Stimulated activated naive B cell treated with anti-CD40 and anti-IgM and Interleukin-4, amounts not matched to agents 10 μg/mL and 1 μg/mL and 100 μg/mL, for 72 hours (primary cell): ENCODE results near the gene HDHD3.
"Not testable (repeated sequence)": the region's sequence is repeated elsewhere in the genome, so short reads cannot be mapped to it uniquely, and the experiment has no call there.

Source experiments
- ATAC-seq, 2 donors: fragments of 150-1000 bp; cut with Tn5 transposase; replicated peaks; 2 replicates each; pipeline ENCODE4 v1.10.0; 2021; ENCODE audit warnings: moderate library complexity in 1 of 2
- DNase-seq: peaks from one replicate; pipeline ENCODE4 v3.0.0; 2021
- H3K27ac Mint-ChIP-seq: one replicate; pipeline ENCODE4 v1.8.0; 2022; ENCODE audit warnings: mild to moderate bottlenecking, mixed read lengths
- H3K27me3 Mint-ChIP-seq, 2 donors: one replicate each; pipeline ENCODE4 v1.8.0; 2022; ENCODE audit warnings: mixed read lengths in 2 of 2
- H3K36me3 Mint-ChIP-seq, 2 donors: one replicate each; pipeline ENCODE4 v1.8.0; 2022; ENCODE audit warnings: mixed read lengths in 2 of 2, mild to moderate bottlenecking in 1 of 2
- H3K4me1 Mint-ChIP-seq, 2 donors: one replicate each; pipeline ENCODE4 v1.8.0; 2022; ENCODE audit warnings: mixed read lengths in 2 of 2, mild to moderate bottlenecking in 1 of 2
- H3K4me3 Mint-ChIP-seq, 2 donors: one replicate each; pipeline ENCODE4 v1.8.0; 2022; ENCODE audit warnings: mild to moderate bottlenecking in 2 of 2, mixed read lengths in 2 of 2, moderate library complexity in 1 of 2
- H3K9me3 Mint-ChIP-seq, 2 donors: one replicate each; pipeline ENCODE4 v1.8.0; 2022; ENCODE audit warnings: mixed read lengths in 2 of 2, mild to moderate bottlenecking in 1 of 2

Gene HDHD3

GRCh38 chr9:113376634-113377567, at the start of gene HDHD3:
Gene HDHD3 (minus strand): TSS chr9:113376986. CDS start chr9:113374354, 2,632 bp downstream.
- Mint-ChIP-seq H3K4me3 (peak within 1 kb of the TSS; percentile 83 to 94), H3K36me3 (peaks cover 11 to 16% of the 10 kb centered on the region in 2 donors), H3K4me1 (peaks cover 15 to 39% of the 10 kb centered on the region in 2 donors), H3K27ac (peak within 1 kb of the TSS; percentile 90), H3K9me3 (no peaks in the 10 kb centered on the region), H3K27me3 (no peaks in the 10 kb centered on the region)
- DNase-seq, result peak; percentile 80
- peak; percentile 89 to 92 for ATAC-seq

- H3K4me3 Mint-ChIP-seq, result no peak overlapping the region
- H3K36me3 Mint-ChIP-seq, result no peaks in the 10 kb centered on the region
Observed at GRCh38 chr9:113425072-113425471, 48.3 kb upstream of the HDHD3 start.

GRCh38 chr9:113421726-113422125, 44.9 kb upstream of the HDHD3 start:
- Mint-ChIP-seq H3K4me1 (no peaks in the 10 kb centered on the region), H3K9me3 (no peaks in the 10 kb centered on the region), H3K36me3 (no peaks in the 10 kb centered on the region), H3K27ac (no peak overlapping the region), H3K4me3 (no peak overlapping the region), H3K27me3 (peaks cover 9 to 12% of the 10 kb centered on the region in 2 donors)
- ATAC-seq (no peak), DNase-seq (no peak)

More at GRCh38 chr9:113425072-113425471, 48.3 kb upstream of the HDHD3 start:
- H3K27ac Mint-ChIP-seq, result peak overlapping the region; percentile 1
- no peak for DNase-seq
- peaks cover 10 to 12% of the 10 kb centered on the region in 2 donors for H3K27me3 Mint-ChIP-seq
- ATAC-seq, result no peak
- H3K4me1 Mint-ChIP-seq, result no peaks in the 10 kb centered on the region
- no peaks in the 10 kb centered on the region for H3K9me3 Mint-ChIP-seq

- DNase-seq (no peak), ATAC-seq (no peak)
- no peaks in the 10 kb centered on the region for H3K27me3 Mint-ChIP-seq
- H3K9me3 Mint-ChIP-seq, result no peaks in the 10 kb centered on the region
- H3K4me1 Mint-ChIP-seq, result no peaks in the 10 kb centered on the region
- no peaks in the 10 kb centered on the region for H3K36me3 Mint-ChIP-seq
- H3K4me3 Mint-ChIP-seq, result no peak overlapping the region
- H3K27ac Mint-ChIP-seq, result no peak overlapping the region
Observed at GRCh38 chr9:113417370-113417769, 40.6 kb upstream of the HDHD3 start.

- no peaks in the 10 kb centered on the region for H3K9me3 Mint-ChIP-seq
- H3K27me3 Mint-ChIP-seq, result no peaks in the 10 kb centered on the region
- no peak overlapping the region for H3K4me3 Mint-ChIP-seq
- ATAC-seq (peak; percentile 99), DNase-seq (peak; percentile 60)
- no peak overlapping the region for H3K27ac Mint-ChIP-seq
- H3K36me3 Mint-ChIP-seq, result no peaks in the 10 kb centered on the region
- H3K4me1 Mint-ChIP-seq, result no peaks in the 10 kb centered on the region
Observed at GRCh38 chr9:113416149-113416721, 39.4 kb upstream of the HDHD3 start.

GRCh38 chr9:113410207-113410864, 33.5 kb upstream of the HDHD3 start, which contains the start of the genes C9orf43 and POLE3:
Gene C9orf43 (plus strand): TSS chr9:113410747. CDS start chr9:113413494, 2,747 bp downstream.
Gene POLE3 (minus strand): TSS chr9:113410675. CDS start chr9:113410293, 382 bp downstream.
- ATAC-seq (peak; percentile 93 to 96), DNase-seq (peak; percentile 95)
- Mint-ChIP-seq H3K36me3 (peaks cover 19 to 28% of the 10 kb centered on the region in 2 donors), H3K9me3 (no peaks in the 10 kb centered on the region), H3K4me3 (peak within 1 kb of the TSS; percentile 98 to 99), H3K4me1 (peaks cover 15 to 32% of the 10 kb centered on the region in 2 donors), H3K27me3 (no peaks in the 10 kb centered on the region), H3K27ac (peak within 1 kb of the TSS; percentile 100)

GRCh38 chr9:113409883-113410206, 33.1 kb upstream of the HDHD3 start:
- ATAC-seq (peak; percentile 13 to 15), DNase-seq (no peak)
- no peaks in the 10 kb centered on the region for H3K27me3 Mint-ChIP-seq

GRCh38 chr9:113409481-113409880, 32.7 kb upstream of the HDHD3 start:
- H3K27me3 Mint-ChIP-seq, result no peaks in the 10 kb centered on the region
- peaks cover 19 to 28% of the 10 kb centered on the region in 2 donors for H3K36me3 Mint-ChIP-seq
- peaks cover 15 to 32% of the 10 kb centered on the region in 2 donors for H3K4me1 Mint-ChIP-seq
- no peaks in the 10 kb centered on the region for H3K9me3 Mint-ChIP-seq
- DNase-seq (no peak), ATAC-seq (no peak)
- H3K27ac Mint-ChIP-seq, result peak overlapping the region; percentile 100
- H3K4me3 Mint-ChIP-seq, result peak overlapping the region; percentile 98 to 99

More at GRCh38 chr9:113409883-113410206, 33.1 kb upstream of the HDHD3 start:
- Mint-ChIP-seq H3K27ac (peak overlapping the region; percentile 100), H3K36me3 (peaks cover 19 to 28% of the 10 kb centered on the region in 2 donors), H3K4me1 (peaks cover 15 to 32% of the 10 kb centered on the region in 2 donors), H3K9me3 (no peaks in the 10 kb centered on the region), H3K4me3 (peak overlapping the region; percentile 98 to 99)

- ATAC-seq, H3K9me3 Mint-ChIP-seq, H3K27me3 Mint-ChIP-seq: not testable (repeated sequence)
- Mint-ChIP-seq H3K4me3 (peak overlapping the region in 1 of 2 donors; percentile 47), H3K36me3 (peaks cover 19 to 28% of the 10 kb centered on the region in 2 donors), H3K27ac (peak overlapping the region; percentile 75), H3K4me1 (peaks cover 15 to 38% of the 10 kb centered on the region in 2 donors)
- peak; percentile 42 for DNase-seq
Observed at GRCh38 chr9:113406873-113407511, 30.2 kb upstream of the HDHD3 start.

- not testable (repeated sequence) for DNase-seq, H3K4me3 Mint-ChIP-seq, H3K9me3 Mint-ChIP-seq, ATAC-seq, H3K27ac Mint-ChIP-seq, H3K27me3 Mint-ChIP-seq
- Mint-ChIP-seq H3K36me3 (peaks cover 19 to 28% of the 10 kb centered on the region in 2 donors), H3K4me1 (peaks cover 19 to 44% of the 10 kb centered on the region in 2 donors)
Observed at GRCh38 chr9:113406353-113406752, 29.6 kb upstream of the HDHD3 start.

GRCh38 chr9:113403646-113404045, 26.9 kb upstream of the HDHD3 start:
- H3K27me3 Mint-ChIP-seq, result no peaks in the 10 kb centered on the region
- H3K27ac Mint-ChIP-seq, result no peak overlapping the region
- no peak for ATAC-seq
- no peak overlapping the region for H3K4me3 Mint-ChIP-seq
- H3K9me3 Mint-ChIP-seq, result no peaks in the 10 kb centered on the region
- no peak for DNase-seq
- peaks cover 11 to 15% of the 10 kb centered on the region in 2 donors for H3K36me3 Mint-ChIP-seq
- H3K4me1 Mint-ChIP-seq, result peaks cover 25 to 45% of the 10 kb centered on the region in 2 donors

GRCh38 chr9:113401027-113401792, 24.4 kb upstream of the HDHD3 start, which contains the start of gene ALAD:
Gene ALAD (minus strand): TSS chr9:113401284. CDS start chr9:113393559, 7,725 bp downstream.
- Mint-ChIP-seq H3K27ac (peak within 1 kb of the TSS; percentile 93), H3K27me3 (no peaks in the 10 kb centered on the region), H3K4me3 (peak within 1 kb of the TSS; percentile 89 to 98), H3K36me3 (peaks cover 1 to 6% of the 10 kb centered on the region in 2 donors), H3K9me3 (no peaks in the 10 kb centered on the region), H3K4me1 (peaks cover 19 to 38% of the 10 kb centered on the region in 2 donors)
- DNase-seq, result peak; percentile 99
- peak; percentile 99 for ATAC-seq

GRCh38 chr9:113399646-113400200, 22.9 kb upstream of the HDHD3 start:
- Mint-ChIP-seq H3K27me3 (no peaks in the 10 kb centered on the region), H3K4me3 (peak overlapping the region; percentile 54 to 89), H3K4me1 (peaks cover 19 to 38% of the 10 kb centered on the region in 2 donors), H3K9me3 (no peaks in the 10 kb centered on the region), H3K36me3 (peaks cover 8 to 11% of the 10 kb centered on the region in 2 donors), H3K27ac (peak overlapping the region; percentile 59)
- no peak for DNase-seq
- ATAC-seq, result no peak
